NCI-H2029 treated with DMSO at 0.1 percent for 48 hours (cell line): ENCODE measurements around the gene SMC1A.

Experiments used
- DNase-seq: peaks from one replicate; lab custom pipeline; 2025; lab: John Stamatoyannopoulos, UW

Gene SMC1A

DNA sequence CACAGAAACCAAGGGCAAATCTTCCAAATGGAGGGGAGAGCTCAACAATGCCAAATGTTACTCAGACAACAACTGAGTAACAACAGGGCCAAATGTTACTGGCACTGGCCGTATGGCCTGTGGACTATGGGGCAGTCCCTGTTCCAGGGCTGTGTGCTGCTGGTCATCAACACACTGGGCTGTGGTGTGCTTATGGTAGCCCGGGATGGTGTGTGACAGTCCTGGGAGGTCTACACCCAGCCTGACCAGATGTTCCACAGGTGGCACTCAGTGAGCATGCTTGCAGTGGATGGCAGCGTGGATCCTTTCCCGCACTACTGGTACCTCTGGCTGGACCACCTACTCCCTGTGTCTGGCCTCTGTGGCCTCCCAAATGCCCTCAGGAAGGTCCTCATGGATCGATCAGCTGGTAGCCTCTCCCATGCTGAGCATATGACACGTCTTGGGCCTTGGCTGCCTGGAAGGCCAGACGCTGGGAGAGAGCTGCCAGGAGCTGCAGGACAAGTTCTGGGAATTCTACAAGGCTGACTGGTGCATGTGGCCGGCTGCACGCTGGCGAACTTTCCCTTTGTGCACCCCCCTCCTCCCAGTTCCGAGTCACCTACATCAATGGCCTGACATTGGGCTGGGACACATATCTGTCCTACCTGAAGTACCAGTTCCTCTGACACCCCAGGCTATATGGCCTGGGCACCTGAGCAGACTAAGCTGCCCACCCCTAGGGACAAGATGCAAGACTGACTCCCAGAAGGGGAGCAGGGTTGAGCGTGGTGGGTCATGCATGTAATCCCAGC, 81.4 kb downstream of the SMC1A start:
- DNase-seq = no peak

DNA sequence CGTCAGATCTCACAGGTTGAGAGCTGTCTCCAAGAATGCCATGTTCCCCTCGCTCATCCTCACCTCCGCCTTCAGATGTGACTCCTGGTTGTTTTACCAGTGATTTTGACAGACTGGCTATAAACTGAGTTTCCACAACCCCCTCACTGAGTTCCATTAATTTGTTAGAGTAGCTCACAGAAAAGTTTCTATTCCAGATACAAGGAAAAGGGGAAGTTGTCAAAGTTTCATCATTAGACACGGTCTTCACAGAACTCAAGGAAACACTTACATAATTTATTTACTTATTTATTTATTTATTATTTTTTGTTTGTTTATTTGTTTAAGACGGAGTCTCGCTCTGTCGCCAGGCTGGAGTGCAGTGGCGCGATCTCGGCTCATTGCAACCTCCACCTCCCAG, 85.4 kb downstream of the SMC1A start:
- no peak for DNase-seq

DNA sequence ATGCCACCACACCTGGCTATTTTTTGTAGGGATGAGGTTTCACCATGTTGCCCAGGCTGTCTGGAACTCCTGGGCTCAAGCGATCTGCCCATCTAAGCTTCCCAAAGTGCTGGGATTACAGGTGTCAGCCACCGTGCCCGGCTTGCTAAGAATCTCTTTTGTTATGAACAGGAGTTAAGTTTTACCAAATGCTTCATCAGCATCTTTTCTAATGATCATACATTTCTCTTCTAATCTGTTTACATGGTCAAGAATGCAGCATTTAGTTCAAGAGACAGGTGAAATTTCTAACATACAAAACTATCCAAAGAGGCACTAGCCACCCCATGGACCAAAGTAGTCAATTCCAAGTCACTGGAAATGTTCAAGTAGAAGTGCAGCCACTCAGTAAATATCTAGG, 88.6 kb downstream of the SMC1A start:
- DNase-seq = no peak

DNA sequence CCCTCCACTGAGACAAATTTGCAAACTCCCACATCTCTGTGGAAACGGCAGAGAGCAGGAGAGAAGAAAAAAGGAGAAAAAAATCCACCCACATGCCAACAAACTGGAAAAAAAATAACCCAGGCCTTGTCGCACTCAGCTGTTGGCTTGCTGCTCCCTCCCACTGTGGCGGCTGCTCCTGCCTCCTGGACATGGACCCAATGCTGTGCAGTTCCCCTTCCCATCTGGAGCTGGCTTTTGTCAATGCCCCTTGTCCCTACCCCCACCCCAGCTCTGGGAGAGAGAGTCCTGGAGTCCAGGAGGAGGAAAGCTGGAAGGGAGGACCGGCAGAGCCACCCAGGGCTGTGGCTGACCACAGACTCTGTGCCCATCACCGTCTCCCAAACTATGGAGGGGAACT, 90.2 kb downstream of the SMC1A start:
- no peak for DNase-seq

DNA sequence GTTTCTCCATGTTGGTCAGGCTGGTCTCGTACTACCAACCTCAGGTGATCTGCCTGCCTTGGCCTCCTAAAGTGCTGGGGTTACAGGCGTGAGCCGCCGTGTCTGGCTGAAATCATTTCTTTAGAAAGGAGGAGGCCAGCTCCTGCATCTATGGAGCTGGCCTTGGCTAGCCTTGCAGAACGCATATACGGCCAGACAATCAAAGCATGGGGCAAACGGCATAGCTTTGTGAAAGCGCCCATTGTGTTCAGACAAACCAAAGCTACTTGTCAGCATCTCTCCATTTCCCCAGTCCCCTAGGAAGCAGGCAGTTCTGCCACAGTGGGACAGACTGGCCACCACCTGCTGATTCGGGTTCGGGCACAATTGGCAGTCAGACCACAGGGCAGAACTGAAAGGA, 92.1 kb downstream of the SMC1A start:
- DNase-seq = no peak

DNA sequence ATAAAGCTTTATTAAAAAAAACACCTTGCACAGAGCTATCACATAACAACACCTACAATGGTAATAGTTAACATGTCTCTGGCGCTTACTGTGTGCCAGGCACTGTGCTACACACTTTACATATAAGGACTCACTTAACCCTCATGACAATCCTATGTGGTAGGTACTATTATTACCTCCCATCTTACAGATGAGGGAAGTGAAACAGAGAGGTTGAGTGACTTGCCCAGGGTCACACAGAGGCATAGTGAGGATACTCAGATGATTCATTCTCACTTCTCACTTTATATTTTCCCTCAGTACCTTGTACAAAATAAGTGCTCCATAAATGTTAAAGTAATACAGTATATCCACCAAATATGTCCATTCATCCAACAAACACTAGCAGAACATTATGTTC, 97.7 kb downstream of the SMC1A start:
- no peak for DNase-seq
